WTC11 (cell line): ENCODE results near the gene SLCO4A1. TPM values are rescaled to one million over a fixed set of nuclear protein-coding genes. Genes with fewer than 3 reads are reported as not detected.

Experiments used
- ATAC-seq: fragments of 200-7000 bp; cut with Tn5 transposase; 2 replicates; pipeline ENCODE4 v1.10.0; 2021; ENCODE audit warnings: mild to moderate bottlenecking, moderate library complexity
- CTCF ChIA-PET: fragments of 300-600 bp; sonication (Branson Sonifier 250); formaldehyde crosslinking; loops from one replicate; lab custom pipeline; 2021; ENCODE audit warnings: antibody characterized with exemption; lab: Charles Lee
- POLR2A ChIA-PET: fragments of 350-600 bp; sonication (Branson Sonifier 250); formaldehyde crosslinking; loops from one replicate; lab custom pipeline; 2021; ENCODE audit warnings: antibody characterized with exemption; lab: Charles Lee
- DNase-seq: peaks from one replicate; pipeline ENCODE4 v3.0.0; 2021; ENCODE audit warnings: low spot score
- H3K27ac Mint-ChIP-seq: 2 replicates; pipeline ENCODE4 v1.8.0; 2021; ENCODE audit warnings: mixed read lengths
- H3K27me3 Mint-ChIP-seq: 2 replicates; pipeline ENCODE4 v1.8.0; 2021; ENCODE audit warnings: low read depth, mild to moderate bottlenecking, moderate library complexity, mixed read lengths
- H3K36me3 Mint-ChIP-seq: 2 replicates; pipeline ENCODE4 v1.8.0; 2021; ENCODE audit warnings: mixed read lengths
- H3K4me1 Mint-ChIP-seq: 2 replicates; pipeline ENCODE4 v1.8.0; 2022; ENCODE audit warnings: mixed read lengths
- H3K4me3 Mint-ChIP-seq: 2 replicates; pipeline ENCODE4 v1.8.0; 2021; ENCODE audit warnings: mild to moderate bottlenecking, moderate library complexity, mixed read lengths
- H3K9me3 Mint-ChIP-seq: 2 replicates; pipeline ENCODE4 v1.8.0; 2021; ENCODE audit warnings: mixed read lengths
- CBFB ChIP-seq: sonication (generic); formaldehyde crosslinking; IDR thresholded peaks from 2 replicates; pipeline ENCODE4 v1.8.1; 2022; ENCODE audit warnings: mild to moderate bottlenecking, low read depth, missing genetic modification reagents
- CREB1 ChIP-seq: sonication (generic); formaldehyde crosslinking; IDR thresholded peaks from 2 replicates; pipeline ENCODE4 v1.8.0; 2023; ENCODE audit warnings: mild to moderate bottlenecking, missing genetic modification reagents
- CREM ChIP-seq: sonication (generic); formaldehyde crosslinking; IDR thresholded peaks from 2 replicates; pipeline ENCODE4 v1.8.1; 2022; ENCODE audit warnings: mild to moderate bottlenecking, missing genetic modification reagents, moderate library complexity
- ERG ChIP-seq: fragments of 250-450 bp; sonication (Bioruptor Pico); IDR thresholded peaks from 2 replicates; pipeline ENCODE4 v1.8.0; 2021; ENCODE audit warnings: mild to moderate bottlenecking
- FOXP4 ChIP-seq: sonication (generic); formaldehyde crosslinking; IDR thresholded peaks from 2 replicates; pipeline ENCODE4 v1.8.0; 2022; ENCODE audit warnings: mild to moderate bottlenecking, missing genetic modification reagents
- KAT7 ChIP-seq: sonication (generic); formaldehyde crosslinking; IDR thresholded peaks from 2 replicates; pipeline ENCODE4 v1.8.1; 2023; ENCODE audit warnings: missing genetic modification reagents, mild to moderate bottlenecking, borderline replicate concordance
- NFE2L1 ChIP-seq: sonication (generic); formaldehyde crosslinking; IDR thresholded peaks from 2 replicates; pipeline ENCODE4 v1.8.1; 2023; ENCODE audit warnings: missing genetic modification reagents
- NR3C1 ChIP-seq: sonication (generic); formaldehyde crosslinking; conservative IDR thresholded peaks from 2 replicates; pipeline ENCODE4 v1.8.1; 2023; ENCODE audit warnings: low read depth, mild to moderate bottlenecking, missing genetic modification reagents
- OVOL2 ChIP-seq: fragments of 250-450 bp; sonication (Bioruptor Pico); IDR thresholded peaks from 2 replicates; pipeline ENCODE4 v1.9.0; 2021; ENCODE audit warnings: mild to moderate bottlenecking, borderline replicate concordance
- USF1 ChIP-seq: sonication (generic); formaldehyde crosslinking; IDR thresholded peaks from 2 replicates; pipeline ENCODE4 v1.8.0; 2022; ENCODE audit warnings: mild to moderate bottlenecking, missing genetic modification reagents
- ZNF121 ChIP-seq: sonication (generic); formaldehyde crosslinking; IDR thresholded peaks from 2 replicates; pipeline ENCODE4 v1.8.0; 2023; ENCODE audit warnings: missing genetic modification reagents
- ZNF138 ChIP-seq: sonication (generic); formaldehyde crosslinking; conservative IDR thresholded peaks from 2 replicates; pipeline ENCODE4 v1.8.1; 2022; ENCODE audit warnings: mild to moderate bottlenecking, moderate library complexity, missing genetic modification reagents
- ZNF219 ChIP-seq: sonication (generic); formaldehyde crosslinking; IDR thresholded peaks from 2 replicates; pipeline ENCODE4 v1.8.0; 2023; ENCODE audit warnings: missing genetic modification reagents, mild to moderate bottlenecking, borderline replicate concordance
- ZNF232 ChIP-seq: sonication (generic); formaldehyde crosslinking; IDR thresholded peaks from 2 replicates; pipeline ENCODE4 v1.8.0; 2022; ENCODE audit warnings: mild to moderate bottlenecking, missing genetic modification reagents
- ZNF423 ChIP-seq: fragments of 250-450 bp; sonication (Bioruptor Pico); IDR thresholded peaks from 2 replicates; pipeline ENCODE4 v2.1.2; 2022; ENCODE audit warnings: mild to moderate bottlenecking, moderate library complexity
- total RNA-seq: library from RNA; stranded (reverse); gene quantifications from 3 replicates; pipeline ENCODE4 v1.2.3, GENCODE V29; 2021
- TF ChIP-seq, protein P1 (sequence below): fragments of 250-450 bp; sonication (Bioruptor Pico); IDR thresholded peaks from 2 replicates; pipeline ENCODE4 v1.9.0; 2021; ENCODE audit warnings: moderate library complexity, mild to moderate bottlenecking, inconsistent platforms, borderline replicate concordance
- TF ChIP-seq, protein P2 (sequence below): fragments of 250-450 bp; sonication (Bioruptor Pico); IDR thresholded peaks from 2 replicates; pipeline ENCODE4 v1.9.0; 2021; ENCODE audit warnings: mild to moderate bottlenecking
- TF ChIP-seq, protein P3 (sequence below): fragments of 250-450 bp; sonication (Bioruptor Pico); IDR thresholded peaks from 2 replicates; pipeline ENCODE4 v1.9.0; 2021; ENCODE audit warnings: mild to moderate bottlenecking
- TF ChIP-seq, protein P4 (sequence below): sonication (generic); formaldehyde crosslinking; conservative IDR thresholded peaks from 2 replicates; pipeline ENCODE4 v1.8.1; 2022; ENCODE audit warnings: mild to moderate bottlenecking, missing genetic modification reagents
- TF ChIP-seq, protein P5 (sequence below): sonication (generic); formaldehyde crosslinking; IDR thresholded peaks from 2 replicates; pipeline ENCODE4 v1.8.0; 2022; ENCODE audit warnings: mild to moderate bottlenecking, missing genetic modification reagents

Gene SLCO4A1
- total RNA-seq, 1 experiment from 2014 or later: 19.9 TPM

DNA sequence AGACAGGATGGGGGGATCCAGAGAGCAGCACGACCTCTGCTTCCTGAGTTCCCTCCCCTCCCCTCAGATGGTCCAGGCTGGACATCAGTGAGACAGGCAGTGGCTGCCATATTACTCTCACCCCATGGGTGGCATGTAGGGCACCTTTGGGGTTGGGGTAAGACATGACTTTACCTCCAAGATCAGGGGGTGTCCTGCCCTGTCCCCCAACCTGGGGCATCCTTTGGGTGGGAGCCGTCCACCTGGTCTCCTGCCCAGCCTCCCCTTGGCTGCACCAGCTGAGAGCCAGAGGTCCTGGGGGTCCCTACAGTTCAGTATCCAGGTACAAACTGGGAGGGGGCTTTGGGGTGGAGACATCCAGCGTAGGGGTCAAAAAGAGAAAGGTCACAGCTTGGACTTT lies 48.7 kb upstream of the SLCO4A1 start (continued):
- TF ChIP-seq ERG (CRISPR knock-in tag): no peak
- TF ChIP-seq, protein P1, sequence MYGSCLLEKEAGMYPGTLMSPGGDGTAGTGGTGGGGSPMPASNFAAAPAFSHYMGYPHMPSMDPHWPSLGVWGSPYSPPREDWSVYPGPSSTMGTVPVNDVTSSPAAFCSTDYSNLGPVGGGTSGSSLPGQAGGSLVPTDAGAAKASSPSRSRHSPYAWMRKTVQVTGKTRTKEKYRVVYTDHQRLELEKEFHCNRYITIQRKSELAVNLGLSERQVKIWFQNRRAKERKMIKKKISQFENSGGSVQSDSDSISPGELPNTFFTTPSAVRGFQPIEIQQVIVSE (CRISPR knock-in tag): no peak
- no peak for TF ChIP-seq NFE2L1 (CRISPR knock-in tag)
- TF ChIP-seq, protein P2, sequence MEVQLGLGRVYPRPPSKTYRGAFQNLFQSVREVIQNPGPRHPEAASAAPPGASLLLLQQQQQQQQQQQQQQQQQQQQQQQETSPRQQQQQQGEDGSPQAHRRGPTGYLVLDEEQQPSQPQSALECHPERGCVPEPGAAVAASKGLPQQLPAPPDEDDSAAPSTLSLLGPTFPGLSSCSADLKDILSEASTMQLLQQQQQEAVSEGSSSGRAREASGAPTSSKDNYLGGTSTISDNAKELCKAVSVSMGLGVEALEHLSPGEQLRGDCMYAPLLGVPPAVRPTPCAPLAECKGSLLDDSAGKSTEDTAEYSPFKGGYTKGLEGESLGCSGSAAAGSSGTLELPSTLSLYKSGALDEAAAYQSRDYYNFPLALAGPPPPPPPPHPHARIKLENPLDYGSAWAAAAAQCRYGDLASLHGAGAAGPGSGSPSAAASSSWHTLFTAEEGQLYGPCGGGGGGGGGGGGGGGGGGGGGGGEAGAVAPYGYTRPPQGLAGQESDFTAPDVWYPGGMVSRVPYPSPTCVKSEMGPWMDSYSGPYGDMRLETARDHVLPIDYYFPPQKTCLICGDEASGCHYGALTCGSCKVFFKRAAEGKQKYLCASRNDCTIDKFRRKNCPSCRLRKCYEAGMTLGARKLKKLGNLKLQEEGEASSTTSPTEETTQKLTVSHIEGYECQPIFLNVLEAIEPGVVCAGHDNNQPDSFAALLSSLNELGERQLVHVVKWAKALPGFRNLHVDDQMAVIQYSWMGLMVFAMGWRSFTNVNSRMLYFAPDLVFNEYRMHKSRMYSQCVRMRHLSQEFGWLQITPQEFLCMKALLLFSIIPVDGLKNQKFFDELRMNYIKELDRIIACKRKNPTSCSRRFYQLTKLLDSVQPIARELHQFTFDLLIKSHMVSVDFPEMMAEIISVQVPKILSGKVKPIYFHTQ (CRISPR knock-in tag): no peak
- no peak for TF ChIP-seq OVOL2
- TF ChIP-seq CREB1 (CRISPR knock-in tag): no peak
- TF ChIP-seq USF1: no peak
- TF ChIP-seq, protein P3, sequence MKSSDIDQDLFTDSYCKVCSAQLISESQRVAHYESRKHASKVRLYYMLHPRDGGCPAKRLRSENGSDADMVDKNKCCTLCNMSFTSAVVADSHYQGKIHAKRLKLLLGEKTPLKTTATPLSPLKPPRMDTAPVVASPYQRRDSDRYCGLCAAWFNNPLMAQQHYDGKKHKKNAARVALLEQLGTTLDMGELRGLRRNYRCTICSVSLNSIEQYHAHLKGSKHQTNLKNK (CRISPR knock-in tag): no peak

GRCh38 chr20:62595069-62595468 lies 47.2 kb upstream of the SLCO4A1 start:
- H3K36me3 Mint-ChIP-seq: no peaks in the 10 kb centered on the region
- no peaks in the 10 kb centered on the region for H3K9me3 Mint-ChIP-seq
- no peak overlapping the region for H3K4me3 Mint-ChIP-seq
- H3K27ac Mint-ChIP-seq: no peak overlapping the region
- TF ChIP-seq ZNF121 (CRISPR knock-in tag): 0 out of 2 replicates have a peak, but pooled peaks have one; percentile 10
- TF ChIP-seq, protein P4, sequence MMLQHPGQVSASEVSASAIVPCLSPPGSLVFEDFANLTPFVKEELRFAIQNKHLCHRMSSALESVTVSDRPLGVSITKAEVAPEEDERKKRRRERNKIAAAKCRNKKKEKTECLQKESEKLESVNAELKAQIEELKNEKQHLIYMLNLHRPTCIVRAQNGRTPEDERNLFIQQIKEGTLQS (CRISPR knock-in tag): no peak
- H3K27me3 Mint-ChIP-seq: no peaks in the 10 kb centered on the region; the same call in 1 of the 2 replicates
- POLR2A ChIA-PET: no interaction called here
- CTCF ChIA-PET: no interaction called here
- DNase-seq: no peak
- no peaks in the 10 kb centered on the region for H3K4me1 Mint-ChIP-seq
- no peak for ATAC-seq

DNA sequence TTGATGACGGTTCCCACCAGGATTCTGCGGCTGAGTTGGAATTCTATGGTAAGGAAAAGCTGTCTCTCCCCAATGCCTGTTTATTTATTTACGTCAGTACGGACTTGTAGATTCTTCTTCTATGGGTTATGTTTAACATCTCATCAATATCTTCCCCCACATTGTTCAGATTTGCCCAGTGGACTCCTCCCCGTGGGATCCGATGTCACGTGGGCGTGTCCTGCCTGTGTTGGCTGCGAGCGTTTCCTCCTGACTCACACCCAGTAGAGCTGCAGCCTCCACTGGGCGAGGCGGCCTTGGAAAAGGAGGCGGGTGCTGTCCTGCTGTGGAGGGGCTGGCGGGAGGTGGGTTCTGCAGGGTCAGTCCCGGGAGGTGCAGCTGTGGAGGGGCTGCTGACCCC lies 46.8 kb upstream of the SLCO4A1 start:
- no peak overlapping the region for H3K27ac Mint-ChIP-seq
- peaks cover 2% of the 10 kb centered on the region; the same call in 1 of the 2 replicates for H3K4me1 Mint-ChIP-seq

More for the DNA sequence above, 46.8 kb upstream of the SLCO4A1 start:
- CTCF ChIA-PET: no interaction called here
- DNase-seq (no peak), ATAC-seq (no peak)
- Mint-ChIP-seq H3K9me3 (no peaks in the 10 kb centered on the region), H3K36me3 (no peaks in the 10 kb centered on the region), H3K4me3 (no peak overlapping the region)
- POLR2A ChIA-PET: no interaction called here
- TF ChIP-seq OVOL2 (no peak), CBFB (no peak), USF1 (no peak), ZNF138 (CRISPR knock-in tag) (no peak), NFE2L1 (CRISPR knock-in tag) (no peak), NR3C1 (CRISPR knock-in tag) (no peak), CREM (CRISPR knock-in tag) (no peak), ERG (CRISPR knock-in tag) (no peak), CREB1 (CRISPR knock-in tag) (no peak), FOXP4 (CRISPR knock-in tag) (no peak), ZNF423 (CRISPR knock-in tag) (no peak), ZNF232 (CRISPR knock-in tag) (no peak), ZNF219 (CRISPR knock-in tag) (no peak), KAT7 (CRISPR knock-in tag) (no peak)
- TF ChIP-seq, protein P5, sequence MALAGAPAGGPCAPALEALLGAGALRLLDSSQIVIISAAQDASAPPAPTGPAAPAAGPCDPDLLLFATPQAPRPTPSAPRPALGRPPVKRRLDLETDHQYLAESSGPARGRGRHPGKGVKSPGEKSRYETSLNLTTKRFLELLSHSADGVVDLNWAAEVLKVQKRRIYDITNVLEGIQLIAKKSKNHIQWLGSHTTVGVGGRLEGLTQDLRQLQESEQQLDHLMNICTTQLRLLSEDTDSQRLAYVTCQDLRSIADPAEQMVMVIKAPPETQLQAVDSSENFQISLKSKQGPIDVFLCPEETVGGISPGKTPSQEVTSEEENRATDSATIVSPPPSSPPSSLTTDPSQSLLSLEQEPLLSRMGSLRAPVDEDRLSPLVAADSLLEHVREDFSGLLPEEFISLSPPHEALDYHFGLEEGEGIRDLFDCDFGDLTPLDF (CRISPR knock-in tag): no peak
- TF ChIP-seq, all 79 proteins: peak for 0
- no peaks in the 10 kb centered on the region; the same call in 1 of the 2 replicates for H3K27me3 Mint-ChIP-seq
